Fibroblast of lung (primary cell): ENCODE results near the gene RIPK4. TPM values are rescaled to one million over a fixed set of nuclear protein-coding genes. Genes with fewer than 3 reads are reported as not detected.
A peak's percentile ranks its signal among the peaks of the same experiment; 100 is the strongest.

ENCODE experiments used
- DNase-seq, 2 donors: peaks; one replicate each; pipeline versions ENCODE4 v3.0.0 to v3.0.0-alpha.2; 2010; ENCODE audit warnings: low read depth in 2 of 2
- H2AFZ ChIP-seq: 2 replicates; pipeline ENCODE4 v1.5.1; 2012; ENCODE audit warnings: low read length, control low read depth, inconsistent platforms
- H3K27ac ChIP-seq: 2 replicates; pipeline ENCODE4 v1.5.1; 2011; ENCODE audit warnings: low read length, control low read depth; ENCODE audit not compliant: insufficient read depth
- H3K27me3 ChIP-seq: 2 replicates; pipeline ENCODE4 v1.5.1; 2011; ENCODE audit warnings: mild to moderate bottlenecking, low read length; ENCODE audit not compliant: control insufficient read depth, insufficient read depth
- H3K36me3 ChIP-seq: 2 replicates; pipeline ENCODE4 v1.5.1; 2011; ENCODE audit warnings: low read length; ENCODE audit not compliant: control insufficient read depth, insufficient read depth
- H3K4me1 ChIP-seq: 2 replicates; pipeline ENCODE4 v1.5.1; 2011; ENCODE audit warnings: low read length; ENCODE audit not compliant: control insufficient read depth, insufficient read depth; ENCODE audit errors: extremely low read depth
- H3K4me2 ChIP-seq: 2 replicates; pipeline ENCODE4 v1.5.1; 2011; ENCODE audit warnings: low read length, control low read depth; ENCODE audit not compliant: insufficient read depth; ENCODE audit errors: extremely low read depth
- H3K4me3 ChIP-seq, 4 experiments: fragments of 200-600 bp in 1 of 4; sonication (generic) in 1 of 4; replicated peaks in 1 of 4; 2 replicates each; pipeline ENCODE4 v1.5.1; 2011 to 2016; ENCODE audit warnings: low read length in 4 of 4, low read depth in 3 of 4, mild to moderate bottlenecking in 3 of 4, control low read depth in 2 of 4, inconsistent platforms in 1 of 4, mixed read lengths in 1 of 4; ENCODE audit not compliant: insufficient read depth in 1 of 4; ENCODE audit errors: control extremely low read depth in 1 of 4
- H3K79me2 ChIP-seq: 2 replicates; pipeline ENCODE4 v1.5.1; 2012; ENCODE audit warnings: mild to moderate bottlenecking, low read length, inconsistent platforms; ENCODE audit not compliant: control insufficient read depth, insufficient read depth
- H3K9ac ChIP-seq: 2 replicates; pipeline ENCODE4 v1.5.1; 2011; ENCODE audit warnings: mild to moderate bottlenecking, low read length, control low read depth; ENCODE audit not compliant: insufficient read depth
- H3K9me3 ChIP-seq: 2 replicates; pipeline ENCODE4 v1.5.1; 2012; ENCODE audit warnings: low read depth, low read length; ENCODE audit not compliant: control insufficient read depth, insufficient read depth
- H4K20me1 ChIP-seq: 2 replicates; pipeline ENCODE4 v1.5.1; 2011; ENCODE audit warnings: low read length; ENCODE audit not compliant: control insufficient read depth, insufficient read depth; ENCODE audit errors: extremely low read depth
- CTCF ChIP-seq, 2 donors: IDR thresholded peaks in 1 of 2; conservative IDR thresholded peaks in 1 of 2; 1 replicate in 1 of 2; 2 replicates in 1 of 2; pipeline ENCODE4 v1.5.1; 2011 to 2012; ENCODE audit warnings: low read length in 2 of 2, control low read depth in 1 of 2, inconsistent platforms in 1 of 2, low read depth in 1 of 2, mild to moderate bottlenecking in 1 of 2
- EZH2 ChIP-seq: IDR thresholded peaks from 2 replicates; pipeline ENCODE4 v1.5.1; 2012; ENCODE audit warnings: low read length, control low read depth, mild to moderate bottlenecking; ENCODE audit errors: missing control alignments
- polyA plus RNA-seq, 2 donors: library from polyadenylated mRNA; depleted of rRNA in 1 of 2; stranded (reverse) in 1 of 2; unstranded in 1 of 2; fragments of >200 nt; gene quantifications; 2 replicates each; pipeline ENCODE4 v1.2.1, GENCODE V29; 2011 to 2012; ENCODE audit warnings: missing spikeins in 1 of 2
- total RNA-seq: library from RNA; depleted of rRNA; stranded (reverse); fragments of >200 nt; gene quantifications from 2 replicates; pipeline ENCODE4 v1.2.1, GENCODE V29; 2014

RIPK4 gene
- total and polyA plus RNA-seq, 2 donors (not counting 1 experiment from before 2014, with no cell fraction given) = under 0.01 TPM; not detected in 1

- no peak overlapping the region for H3K9ac ChIP-seq
- no peaks in the 10 kb centered on the region for H3K9me3 ChIP-seq
- no peaks in the 10 kb centered on the region for H3K27me3 ChIP-seq
- H3K36me3 ChIP-seq = peaks cover 10% of the 10 kb centered on the region
- DNase-seq = no peak
- no peaks in the 10 kb centered on the region for H4K20me1 ChIP-seq
- no peak overlapping the region for H3K4me3 ChIP-seq
- no peak overlapping the region for H3K4me2 ChIP-seq
- peaks cover 4% of the 10 kb centered on the region for H3K4me1 ChIP-seq
- no peak overlapping the region for H2AFZ ChIP-seq
- no peak overlapping the region for H3K27ac ChIP-seq
- H3K79me2 ChIP-seq = no peaks in the 10 kb centered on the region
- TF ChIP-seq CTCF (conservative IDR thresholded peaks at IDR 0.05 in 1 of 2, IDR thresholded peaks at IDR 0.05 in 1 of 2; ENCODE audit: low read depth in 1 of 2, low read length in 2 of 2) (no peak), EZH2 (no peak)
Measured at GRCh38 chr21:41803316-41803715, 36.5 kb upstream of the RIPK4 start.

GRCh38 chr21:41802684-41803083 lies 35.8 kb upstream of the RIPK4 start:
- Histone ChIP-seq H2AFZ (peak overlapping the region; percentile 34), H3K27ac (no peak overlapping the region), H3K4me1 (peaks cover 4% of the 10 kb centered on the region), H3K4me3 (no peak overlapping the region), H3K27me3 (no peaks in the 10 kb centered on the region), H3K4me2 (peak overlapping the region; percentile 54), H3K79me2 (no peaks in the 10 kb centered on the region), H4K20me1 (no peaks in the 10 kb centered on the region), H3K9ac (no peak overlapping the region), H3K36me3 (peaks cover 11% of the 10 kb centered on the region), H3K9me3 (no peaks in the 10 kb centered on the region)
- DNase-seq = peak; percentile 50
- TF ChIP-seq EZH2 (no peak), CTCF (conservative IDR thresholded peaks at IDR 0.05 in 1 of 2, IDR thresholded peaks at IDR 0.05 in 1 of 2; ENCODE audit: low read depth in 1 of 2, low read length in 2 of 2) (no peak)

GRCh38 chr21:41802198-41802584 lies 35.3 kb upstream of the RIPK4 start:
- H3K9me3 ChIP-seq = no peaks in the 10 kb centered on the region
- H3K4me3 ChIP-seq = no peak overlapping the region
- H4K20me1 ChIP-seq = no peaks in the 10 kb centered on the region
- no peak overlapping the region for H2AFZ ChIP-seq
- H3K4me1 ChIP-seq = peaks cover 4% of the 10 kb centered on the region
- H3K9ac ChIP-seq = no peak overlapping the region
- no peak overlapping the region for H3K27ac ChIP-seq
- TF ChIP-seq EZH2 (no peak), CTCF (conservative IDR thresholded peaks at IDR 0.05 in 1 of 2, IDR thresholded peaks at IDR 0.05 in 1 of 2; ENCODE audit: low read depth in 1 of 2, low read length in 2 of 2) (no peak)
- H3K27me3 ChIP-seq = no peaks in the 10 kb centered on the region
- H3K79me2 ChIP-seq = no peaks in the 10 kb centered on the region
- no peak for DNase-seq
- peaks cover 11% of the 10 kb centered on the region for H3K36me3 ChIP-seq
- no peak overlapping the region for H3K4me2 ChIP-seq
